Measurements from ENCODE around the gene STIM1.

DNA sequence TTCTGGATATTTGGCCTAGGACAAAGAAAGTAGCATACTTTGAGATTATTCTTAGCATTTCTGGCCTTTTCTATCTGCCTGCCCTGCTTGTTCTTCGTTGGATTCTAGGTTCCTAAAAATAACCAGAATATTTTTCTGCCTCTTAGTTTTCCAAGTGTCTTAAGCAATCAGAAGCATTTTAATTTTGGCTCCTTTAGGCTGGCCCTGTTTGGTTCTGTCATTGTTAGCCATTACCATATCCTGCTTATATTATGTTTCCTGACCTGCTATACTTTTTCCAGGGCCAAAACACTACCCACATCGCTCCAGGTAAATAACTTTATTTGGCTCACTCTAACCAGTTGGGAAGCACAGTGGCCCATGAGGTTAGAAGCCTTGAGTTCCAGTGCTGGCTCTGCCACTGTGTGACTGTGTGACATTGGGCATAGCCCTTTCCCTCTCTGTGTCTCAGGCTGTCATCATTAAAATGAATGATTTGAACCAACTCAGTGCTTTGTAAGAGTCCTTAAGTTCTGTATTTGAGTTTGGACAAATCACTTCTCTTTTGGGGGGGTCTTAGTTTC is 91.1 kb downstream of the STIM1 start:
- no peak for TF ChIP-seq CBFB (IDR thresholded peaks at IDR 0.05; ENCODE audit: low read depth)
- TF ChIP-seq, protein P1, sequence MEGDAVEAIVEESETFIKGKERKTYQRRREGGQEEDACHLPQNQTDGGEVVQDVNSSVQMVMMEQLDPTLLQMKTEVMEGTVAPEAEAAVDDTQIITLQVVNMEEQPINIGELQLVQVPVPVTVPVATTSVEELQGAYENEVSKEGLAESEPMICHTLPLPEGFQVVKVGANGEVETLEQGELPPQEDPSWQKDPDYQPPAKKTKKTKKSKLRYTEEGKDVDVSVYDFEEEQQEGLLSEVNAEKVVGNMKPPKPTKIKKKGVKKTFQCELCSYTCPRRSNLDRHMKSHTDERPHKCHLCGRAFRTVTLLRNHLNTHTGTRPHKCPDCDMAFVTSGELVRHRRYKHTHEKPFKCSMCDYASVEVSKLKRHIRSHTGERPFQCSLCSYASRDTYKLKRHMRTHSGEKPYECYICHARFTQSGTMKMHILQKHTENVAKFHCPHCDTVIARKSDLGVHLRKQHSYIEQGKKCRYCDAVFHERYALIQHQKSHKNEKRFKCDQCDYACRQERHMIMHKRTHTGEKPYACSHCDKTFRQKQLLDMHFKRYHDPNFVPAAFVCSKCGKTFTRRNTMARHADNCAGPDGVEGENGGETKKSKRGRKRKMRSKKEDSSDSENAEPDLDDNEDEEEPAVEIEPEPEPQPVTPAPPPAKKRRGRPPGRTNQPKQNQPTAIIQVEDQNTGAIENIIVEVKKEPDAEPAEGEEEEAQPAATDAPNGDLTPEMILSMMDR (IDR thresholded peaks at IDR 0.05 in 2 of 3, conservative IDR thresholded peaks at IDR 0.05 in 1 of 3; ENCODE audit: control insufficient read depth in 2 of 3, extremely low read depth in 1 of 3, insufficient read depth in 1 of 3, low read depth in 3 of 3, low read length in 3 of 3) = no peak
- TF ChIP-seq, protein P2, sequence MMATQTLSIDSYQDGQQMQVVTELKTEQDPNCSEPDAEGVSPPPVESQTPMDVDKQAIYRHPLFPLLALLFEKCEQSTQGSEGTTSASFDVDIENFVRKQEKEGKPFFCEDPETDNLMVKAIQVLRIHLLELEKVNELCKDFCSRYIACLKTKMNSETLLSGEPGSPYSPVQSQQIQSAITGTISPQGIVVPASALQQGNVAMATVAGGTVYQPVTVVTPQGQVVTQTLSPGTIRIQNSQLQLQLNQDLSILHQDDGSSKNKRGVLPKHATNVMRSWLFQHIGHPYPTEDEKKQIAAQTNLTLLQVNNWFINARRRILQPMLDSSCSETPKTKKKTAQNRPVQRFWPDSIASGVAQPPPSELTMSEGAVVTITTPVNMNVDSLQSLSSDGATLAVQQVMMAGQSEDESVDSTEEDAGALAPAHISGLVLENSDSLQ (IDR thresholded peaks at IDR 0.05) = no peak

Measured in GM12878 (cell line).